ENCODE data around the gene S100A5.
A peak's percentile ranks its signal among the peaks of the same experiment; 100 is the strongest.

S100A5 gene

DNA sequence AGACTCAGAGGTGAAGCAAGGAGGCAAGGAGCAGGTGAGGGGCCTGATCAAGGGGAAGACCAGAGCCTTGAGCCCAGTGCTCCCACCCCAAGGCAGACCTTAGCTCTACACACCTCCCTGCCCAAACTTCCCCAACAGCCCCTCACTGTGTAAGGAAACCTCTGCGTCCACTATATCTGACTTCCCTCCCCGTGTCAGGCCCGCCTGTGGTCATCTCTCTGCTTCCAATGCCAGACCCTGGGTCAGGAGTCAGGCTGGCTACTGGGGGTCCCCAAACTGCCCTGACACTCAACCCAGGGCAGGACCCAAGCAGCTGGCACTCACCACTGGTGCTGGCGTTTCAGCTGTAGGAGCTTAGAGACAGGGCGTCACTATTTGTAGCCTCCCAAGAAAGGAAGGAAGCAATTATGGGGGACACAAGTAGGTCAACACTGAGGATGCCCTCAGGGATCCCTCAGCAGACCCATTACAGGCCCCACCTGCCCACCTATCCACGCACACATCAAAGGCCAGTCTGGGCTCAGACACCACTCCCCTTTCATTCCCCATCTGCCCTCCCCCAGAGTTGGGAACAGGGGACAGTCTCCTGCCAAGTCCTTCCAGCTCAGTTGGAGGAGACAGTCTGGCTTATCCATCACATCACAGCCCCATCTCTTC, 9.1 kb upstream of the S100A5 start:
- no peak overlapping the region for H3K4me3 ChIP-seq (replicated peaks; ENCODE audit: low read depth, low read length)
- DNase-seq (ENCODE audit: low read depth): no peak
- TF ChIP-seq, protein P1, sequence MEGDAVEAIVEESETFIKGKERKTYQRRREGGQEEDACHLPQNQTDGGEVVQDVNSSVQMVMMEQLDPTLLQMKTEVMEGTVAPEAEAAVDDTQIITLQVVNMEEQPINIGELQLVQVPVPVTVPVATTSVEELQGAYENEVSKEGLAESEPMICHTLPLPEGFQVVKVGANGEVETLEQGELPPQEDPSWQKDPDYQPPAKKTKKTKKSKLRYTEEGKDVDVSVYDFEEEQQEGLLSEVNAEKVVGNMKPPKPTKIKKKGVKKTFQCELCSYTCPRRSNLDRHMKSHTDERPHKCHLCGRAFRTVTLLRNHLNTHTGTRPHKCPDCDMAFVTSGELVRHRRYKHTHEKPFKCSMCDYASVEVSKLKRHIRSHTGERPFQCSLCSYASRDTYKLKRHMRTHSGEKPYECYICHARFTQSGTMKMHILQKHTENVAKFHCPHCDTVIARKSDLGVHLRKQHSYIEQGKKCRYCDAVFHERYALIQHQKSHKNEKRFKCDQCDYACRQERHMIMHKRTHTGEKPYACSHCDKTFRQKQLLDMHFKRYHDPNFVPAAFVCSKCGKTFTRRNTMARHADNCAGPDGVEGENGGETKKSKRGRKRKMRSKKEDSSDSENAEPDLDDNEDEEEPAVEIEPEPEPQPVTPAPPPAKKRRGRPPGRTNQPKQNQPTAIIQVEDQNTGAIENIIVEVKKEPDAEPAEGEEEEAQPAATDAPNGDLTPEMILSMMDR (IDR thresholded peaks at IDR 0.05; ENCODE audit: low read length, missing control alignments): no peak

DNA sequence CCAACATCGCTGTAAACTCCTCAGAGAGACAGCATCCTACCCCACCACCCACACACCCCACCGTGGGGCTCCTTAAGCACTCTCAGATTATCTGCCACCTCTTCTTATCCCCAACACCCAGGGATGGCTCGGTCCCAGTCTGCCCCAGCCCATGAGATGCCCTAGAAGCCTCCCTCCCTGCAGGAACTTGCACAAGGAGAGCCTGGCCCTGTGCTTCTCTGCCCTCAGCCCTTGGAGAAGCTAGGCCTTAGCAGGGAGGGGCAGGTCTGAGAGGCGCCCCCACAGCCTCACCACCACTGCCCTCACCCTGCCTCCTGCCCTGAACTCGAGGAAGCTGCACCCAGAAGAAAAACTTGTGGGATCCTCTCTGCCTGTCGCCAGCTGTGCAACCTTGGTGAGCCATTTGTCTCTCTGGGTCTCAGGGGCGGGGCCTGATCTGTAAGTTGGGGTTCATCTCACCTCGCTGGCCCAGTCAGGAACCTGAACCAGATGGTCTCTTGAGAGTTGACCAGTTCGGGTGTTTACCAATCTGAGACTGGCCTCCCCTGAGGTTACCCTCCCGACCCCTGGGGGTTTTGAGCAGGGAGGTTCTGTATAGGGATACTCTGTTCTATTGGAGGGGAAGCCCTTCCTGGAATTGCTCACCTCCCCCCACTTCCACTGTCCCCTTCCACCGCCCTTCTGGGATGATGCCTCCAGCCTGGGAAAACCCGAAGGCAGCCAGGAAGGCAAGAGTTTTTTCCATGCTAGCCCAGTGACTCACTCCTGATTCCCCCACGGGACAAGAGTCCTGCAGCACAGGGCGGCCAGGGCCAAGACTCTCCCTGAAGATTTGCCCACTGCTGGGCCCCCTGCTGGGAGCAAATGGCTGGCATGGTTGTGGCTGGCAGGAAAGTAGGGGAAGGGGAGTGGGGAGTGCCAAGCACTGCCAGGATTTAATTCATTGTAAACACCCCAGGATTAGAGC, 8.3 kb upstream of the S100A5 start, which contains the start of gene S100A3:
Gene S100A3 (minus strand): TSS at position 537 of the 967 bp plus-strand sequence. CDS start 773 bp downstream, outside the sequence.
- DNase-seq (ENCODE audit: low read depth): peak; percentile 88
- no peak within 1 kb of the TSS for H3K4me3 ChIP-seq (replicated peaks; ENCODE audit: low read depth, low read length)
- TF ChIP-seq, protein P1 (IDR thresholded peaks at IDR 0.05; ENCODE audit: low read length, missing control alignments): peak; percentile 23

- TF ChIP-seq, protein P1 (IDR thresholded peaks at IDR 0.05; ENCODE audit: low read length, missing control alignments): no peak
- no peak for DNase-seq (ENCODE audit: low read depth)
- H3K4me3 ChIP-seq (replicated peaks; ENCODE audit: low read depth, low read length): no peak overlapping the region
Measured at GRCh38 chr1:153547560-153548551, 7.1 kb upstream of the S100A5 start.

DNA sequence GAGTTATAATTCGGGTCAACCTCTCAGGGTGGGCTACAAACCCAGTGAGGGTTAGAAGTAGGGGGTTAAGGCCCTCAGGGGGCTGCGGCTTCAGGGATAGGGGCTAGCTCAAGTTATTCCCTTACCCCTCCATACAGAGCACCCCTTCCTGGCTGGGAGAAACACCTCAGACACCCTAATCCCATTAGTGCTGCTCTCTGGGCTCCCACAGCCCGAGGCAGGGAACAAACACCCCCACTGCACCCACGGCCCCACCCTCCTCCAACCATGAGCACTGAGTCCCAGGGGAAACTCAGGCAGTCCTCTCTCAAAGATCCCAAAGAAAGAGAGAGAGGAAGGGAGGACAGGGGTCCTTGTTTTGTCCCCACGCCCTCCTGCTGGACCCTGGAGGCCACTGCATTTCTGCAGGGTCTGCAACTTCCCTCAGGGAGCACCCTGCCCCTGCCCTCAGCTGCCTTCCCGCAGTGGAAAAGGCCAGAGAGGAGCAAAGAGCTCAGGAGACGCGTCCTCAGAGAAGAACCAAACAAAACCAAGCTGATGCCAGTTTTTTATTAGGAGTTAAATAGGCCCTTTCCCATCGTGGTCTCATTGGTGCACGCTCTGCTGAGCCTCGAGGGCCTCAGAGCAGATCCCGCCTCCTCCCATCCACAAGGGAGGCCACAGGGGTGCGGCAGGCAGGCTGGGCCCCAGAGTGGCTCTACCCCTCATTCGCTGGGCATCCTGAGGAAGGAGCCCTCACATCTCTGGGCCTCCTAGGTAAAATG, 6.2 kb upstream of the S100A5 start:
- H3K4me3 ChIP-seq (replicated peaks; ENCODE audit: low read depth, low read length): no peak overlapping the region
- TF ChIP-seq, protein P1 (IDR thresholded peaks at IDR 0.05; ENCODE audit: low read length, missing control alignments): no peak
- no peak for DNase-seq (ENCODE audit: low read depth)

- no peak overlapping the region for H3K4me3 ChIP-seq (replicated peaks; ENCODE audit: low read depth, low read length)
- TF ChIP-seq, protein P1 (IDR thresholded peaks at IDR 0.05; ENCODE audit: low read length, missing control alignments): no peak
- DNase-seq (ENCODE audit: low read depth): no peak
Measured at GRCh38 chr1:153546371-153546770, 5.6 kb upstream of the S100A5 start.

Data from fibroblast of pulmonary artery (primary cell).